Duodenal mucosa (tissue), 2 donors: ENCODE results near the gene FCN3.

ENCODE experiments used
- H3K27ac ChIP-seq: one replicate; pipeline ENCODE4 v1.7.0; 2013; ENCODE audit warnings: low read depth, low read length
- H3K27me3 ChIP-seq, 2 donors: one replicate each; pipeline ENCODE4 v1.7.0; 2013; ENCODE audit warnings: low read length in 2 of 2, control low read depth in 1 of 2; ENCODE audit not compliant: insufficient read depth in 2 of 2, control insufficient read depth in 1 of 2
- H3K36me3 ChIP-seq, 2 donors: one replicate each; pipeline ENCODE4 v1.7.0; 2013; ENCODE audit warnings: low read length in 2 of 2, control low read depth in 1 of 2; ENCODE audit not compliant: insufficient read depth in 2 of 2, control insufficient read depth in 1 of 2
- H3K4me1 ChIP-seq, 2 donors: one replicate each; pipeline ENCODE4 v1.7.0; 2013; ENCODE audit warnings: low read length in 2 of 2, control low read depth in 1 of 2; ENCODE audit not compliant: insufficient read depth in 2 of 2, control insufficient read depth in 1 of 2
- H3K4me3 ChIP-seq, 2 donors: one replicate each; pipeline ENCODE4 v1.7.0; 2013; ENCODE audit warnings: low read length in 2 of 2, low read depth in 1 of 2
- H3K9ac ChIP-seq, 2 donors: one replicate each; pipeline ENCODE4 v1.7.0; 2013; ENCODE audit warnings: low read length in 2 of 2, low read depth in 1 of 2
- H3K9me3 ChIP-seq, 2 donors: one replicate each; pipeline ENCODE4 v1.7.0; 2013; ENCODE audit warnings: low read length in 2 of 2, control low read depth in 1 of 2; ENCODE audit not compliant: control insufficient read depth in 1 of 2

Gene FCN3

DNA sequence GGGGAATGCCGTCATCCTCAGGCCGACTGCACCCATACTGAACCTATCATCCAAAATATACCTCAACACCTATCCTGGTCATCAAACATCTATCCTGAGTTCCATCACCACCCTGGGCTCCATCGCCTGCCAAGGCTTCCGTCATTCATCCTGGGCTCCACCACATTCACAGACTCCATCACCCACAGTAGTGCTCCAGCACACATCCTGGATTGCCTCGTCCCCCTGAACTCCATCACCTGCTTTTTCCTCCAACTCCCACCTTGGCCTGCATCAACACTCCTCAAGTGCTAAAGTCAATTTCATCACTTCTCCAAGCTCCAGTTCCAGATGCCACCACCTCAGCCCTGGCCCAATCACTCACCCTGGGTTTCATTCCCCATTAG is 15.7 kb downstream of the FCN3 start:
- peaks cover 0 to 22% of the 10 kb centered on the region in 2 donors for H3K36me3 ChIP-seq
- H3K4me1 ChIP-seq, result peaks cover 15 to 17% of the 10 kb centered on the region in 2 donors
- H3K27ac ChIP-seq, result no peak overlapping the region
- H3K27me3 ChIP-seq, result no peaks in the 10 kb centered on the region
- no peak overlapping the region for H3K9ac ChIP-seq
- H3K9me3 ChIP-seq, result no peaks in the 10 kb centered on the region
- H3K4me3 ChIP-seq, result no peak overlapping the region

DNA sequence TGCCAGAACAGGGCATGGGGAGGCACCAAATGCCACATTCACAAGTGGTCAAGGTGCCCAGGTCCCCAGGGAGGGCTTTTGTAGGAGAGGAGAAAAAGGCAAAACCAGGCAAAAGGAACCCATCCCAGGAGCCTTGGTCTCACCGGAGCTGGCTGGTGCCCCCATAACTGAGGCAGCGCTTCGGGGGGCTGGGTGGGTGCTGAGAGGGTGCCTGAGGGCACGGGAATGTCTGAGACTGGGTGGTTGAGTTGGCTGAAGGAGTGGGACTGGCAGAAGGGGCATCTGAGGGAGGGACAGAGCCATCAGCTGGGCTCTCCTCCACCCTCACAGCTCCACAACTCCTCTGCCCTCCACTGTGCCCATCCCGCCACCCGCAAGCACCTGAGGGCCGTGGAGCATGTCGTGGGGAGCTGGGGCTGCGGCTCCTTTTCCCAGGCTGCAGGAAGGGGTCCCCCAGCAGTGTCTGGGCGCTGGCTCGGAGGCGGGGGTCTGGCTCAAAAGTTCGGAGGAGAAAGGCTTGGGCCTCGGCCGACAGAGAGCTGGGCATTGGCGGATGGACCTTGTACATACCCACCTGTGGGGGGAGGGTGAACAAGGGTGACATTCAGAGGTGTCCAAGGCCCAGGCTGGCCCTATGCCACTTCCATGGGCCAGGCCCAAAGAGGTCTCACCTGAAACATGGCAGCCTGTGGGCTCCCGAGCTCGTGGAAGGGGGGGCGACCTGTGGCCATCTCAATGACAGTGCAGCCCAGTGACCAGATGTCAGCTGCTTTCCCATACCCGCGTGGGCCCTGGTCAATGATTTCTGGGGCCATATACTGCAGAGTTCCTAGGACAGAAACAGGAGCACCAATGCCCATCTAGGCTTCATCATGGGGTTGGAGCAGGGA is 16.3 kb downstream of the FCN3 start:
- Histone ChIP-seq H3K36me3 (peaks cover 0 to 20% of the 10 kb centered on the region in 2 donors), H3K4me3 (no peak overlapping the region), H3K27ac (no peak overlapping the region), H3K9ac (no peak overlapping the region), H3K27me3 (no peaks in the 10 kb centered on the region), H3K4me1 (peaks cover 15 to 17% of the 10 kb centered on the region in 2 donors), H3K9me3 (no peaks in the 10 kb centered on the region)

DNA sequence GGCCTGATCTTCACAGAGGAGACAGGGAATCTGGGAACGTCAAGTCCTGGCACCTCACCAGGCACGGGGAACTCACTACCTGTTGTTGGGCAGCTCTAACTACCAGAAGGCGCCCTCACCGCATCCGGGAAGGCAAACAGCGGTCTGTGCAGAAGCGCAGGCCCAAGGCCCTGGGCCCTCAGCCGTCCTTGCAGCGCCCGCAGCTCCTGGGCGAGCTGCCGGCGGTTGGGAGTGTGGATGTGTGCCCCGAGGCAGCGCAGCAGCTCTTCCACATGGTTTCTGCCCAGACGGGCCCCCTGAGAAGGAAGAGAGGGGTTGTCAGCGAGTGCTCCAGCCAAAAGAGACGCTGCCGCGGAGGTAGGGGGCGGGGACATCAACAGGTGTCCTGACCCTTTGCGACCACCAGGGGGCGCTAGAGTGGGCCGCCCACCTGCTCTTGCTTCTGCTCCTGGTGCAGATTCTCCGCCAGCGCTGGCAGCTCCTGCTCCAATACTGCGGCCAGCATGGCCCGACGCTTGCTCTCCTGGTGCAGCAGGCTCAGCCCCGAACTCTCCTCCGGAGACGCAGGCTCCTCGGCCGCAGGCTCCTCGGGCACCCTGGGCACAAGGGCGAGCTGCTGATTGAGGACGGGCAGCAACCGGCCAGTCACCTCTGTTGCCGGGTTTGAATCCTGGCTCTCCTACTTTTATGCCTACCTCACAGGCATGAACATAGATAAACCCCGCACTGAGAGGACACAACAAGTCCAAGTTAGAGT is 17.2 kb downstream of the FCN3 start:
- peaks cover 15 to 17% of the 10 kb centered on the region in 2 donors for H3K4me1 ChIP-seq
- H3K9ac ChIP-seq, result peak overlapping the region in 1 of 2 donors; percentile 60
- no peak overlapping the region for H3K27ac ChIP-seq
- H3K9me3 ChIP-seq, result no peaks in the 10 kb centered on the region
- H3K4me3 ChIP-seq, result peak overlapping the region; percentile 66 to 67
- H3K27me3 ChIP-seq, result no peaks in the 10 kb centered on the region
- peaks cover 0 to 20% of the 10 kb centered on the region in 2 donors for H3K36me3 ChIP-seq

DNA sequence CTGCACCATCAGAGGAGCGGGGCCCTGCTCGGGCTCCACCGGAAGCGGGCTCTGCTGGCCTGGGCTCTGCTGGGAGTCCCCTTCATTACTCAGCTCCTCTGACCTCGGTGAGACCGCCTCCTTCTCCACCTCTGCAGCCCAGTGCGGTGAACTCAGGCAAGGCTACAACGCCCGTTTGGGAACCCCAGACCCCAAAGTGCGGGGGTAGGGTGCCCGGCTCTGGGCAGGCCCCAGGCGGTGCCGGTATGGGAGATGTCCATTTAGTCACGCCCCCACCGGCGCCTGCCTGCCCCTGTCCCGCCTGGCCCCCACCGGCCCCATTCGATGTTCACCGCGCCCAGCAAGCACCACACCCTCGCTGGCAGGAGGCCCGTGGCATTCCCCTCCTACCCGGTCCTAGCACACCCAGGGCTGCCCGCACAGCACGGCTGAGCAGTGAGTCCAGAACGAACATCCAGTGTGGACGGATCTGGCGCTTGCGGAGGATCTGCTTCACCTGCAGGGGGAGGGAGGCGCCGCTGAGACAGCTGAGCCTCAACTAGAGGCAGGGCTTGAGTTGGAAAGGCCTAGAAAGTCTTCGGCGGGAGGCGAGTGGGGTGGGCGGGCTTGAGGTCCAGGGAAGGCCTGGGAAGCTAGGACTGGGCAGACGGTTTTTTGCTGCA is 17.9 kb downstream of the FCN3 start:
- Histone ChIP-seq H3K9ac (peak overlapping the region in 1 of 2 donors; percentile 60), H3K4me3 (peak overlapping the region; percentile 66 to 67), H3K27ac (no peak overlapping the region), H3K36me3 (peaks cover 0 to 15% of the 10 kb centered on the region in 2 donors), H3K9me3 (no peaks in the 10 kb centered on the region), H3K4me1 (peaks cover 15 to 17% of the 10 kb centered on the region in 2 donors), H3K27me3 (no peaks in the 10 kb centered on the region)

DNA sequence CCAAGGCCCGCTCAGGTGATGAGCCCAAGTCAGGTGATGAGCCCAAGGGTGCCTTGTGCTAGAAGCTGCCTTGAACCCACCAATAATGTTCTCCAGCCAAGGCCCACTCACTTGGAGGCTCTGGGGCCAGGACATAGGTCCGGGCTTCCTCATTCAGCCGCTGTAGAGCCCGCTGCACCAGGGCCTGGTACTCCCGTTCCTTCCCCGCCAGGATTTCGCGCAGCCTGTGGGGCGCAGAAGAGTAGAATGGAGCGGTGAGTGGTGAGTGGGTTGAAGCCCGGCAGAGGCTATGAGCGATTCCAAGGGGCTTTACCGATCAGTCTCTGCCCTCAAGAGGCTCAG is 18.4 kb downstream of the FCN3 start:
- Histone ChIP-seq H3K27ac (no peak overlapping the region), H3K27me3 (no peaks in the 10 kb centered on the region), H3K9me3 (no peaks in the 10 kb centered on the region), H3K4me3 (peak overlapping the region in 1 of 2 donors; percentile 16), H3K9ac (no peak overlapping the region), H3K4me1 (peaks cover 15 to 22% of the 10 kb centered on the region in 2 donors), H3K36me3 (peaks cover 0 to 13% of the 10 kb centered on the region in 2 donors)

DNA sequence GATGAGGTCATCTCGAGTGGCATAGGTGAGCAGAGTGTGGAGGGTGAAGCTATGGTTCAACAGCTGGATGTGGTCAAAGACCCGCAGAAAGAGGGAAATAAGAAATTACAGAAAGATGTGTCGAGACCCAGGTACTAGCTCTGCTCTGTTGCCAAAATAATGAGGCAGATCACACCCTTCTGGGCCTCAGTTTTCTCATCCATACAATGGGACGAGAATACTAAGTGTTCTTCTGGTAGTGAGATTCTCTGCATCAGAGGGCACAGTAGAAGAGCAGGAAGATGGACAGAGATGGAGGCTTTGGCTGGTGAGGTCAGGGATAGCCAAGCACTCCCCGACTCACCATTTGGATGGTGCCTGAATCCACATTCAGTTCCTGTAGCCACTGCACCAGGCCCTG is 18.9 kb downstream of the FCN3 start:
- Histone ChIP-seq H3K36me3 (peaks cover 0 to 11% of the 10 kb centered on the region in 2 donors), H3K9me3 (no peaks in the 10 kb centered on the region), H3K4me1 (peaks cover 19 to 27% of the 10 kb centered on the region in 2 donors), H3K4me3 (no peak overlapping the region), H3K27ac (no peak overlapping the region), H3K9ac (no peak overlapping the region), H3K27me3 (no peaks in the 10 kb centered on the region)

DNA sequence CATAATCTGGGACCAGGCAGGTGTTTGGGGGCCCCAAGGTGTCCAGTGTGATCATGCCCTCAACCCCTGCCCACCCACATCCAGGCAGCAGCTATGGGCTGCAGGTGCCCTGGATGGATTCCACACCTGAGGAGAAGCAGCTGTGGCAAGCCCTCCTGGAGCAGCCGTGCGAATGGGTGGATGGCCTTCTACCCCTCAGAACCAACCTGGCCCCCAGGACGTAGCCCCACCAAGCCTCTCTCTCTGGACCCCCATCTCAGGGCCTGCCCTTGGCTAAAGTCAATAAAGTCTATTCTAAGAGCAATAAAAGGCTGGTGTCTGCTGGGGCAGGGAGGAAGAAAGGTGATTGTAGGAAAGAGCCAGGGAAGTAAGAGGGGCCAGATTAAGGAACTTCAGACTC is 21.0 kb downstream of the FCN3 start:
- Histone ChIP-seq H3K27ac (no peak overlapping the region), H3K36me3 (peaks cover 0 to 11% of the 10 kb centered on the region in 2 donors), H3K4me3 (no peak overlapping the region), H3K27me3 (peaks cover 0 to 4% of the 10 kb centered on the region in 2 donors), H3K9me3 (no peaks in the 10 kb centered on the region), H3K4me1 (peaks cover 27 to 36% of the 10 kb centered on the region in 2 donors), H3K9ac (no peak overlapping the region)

DNA sequence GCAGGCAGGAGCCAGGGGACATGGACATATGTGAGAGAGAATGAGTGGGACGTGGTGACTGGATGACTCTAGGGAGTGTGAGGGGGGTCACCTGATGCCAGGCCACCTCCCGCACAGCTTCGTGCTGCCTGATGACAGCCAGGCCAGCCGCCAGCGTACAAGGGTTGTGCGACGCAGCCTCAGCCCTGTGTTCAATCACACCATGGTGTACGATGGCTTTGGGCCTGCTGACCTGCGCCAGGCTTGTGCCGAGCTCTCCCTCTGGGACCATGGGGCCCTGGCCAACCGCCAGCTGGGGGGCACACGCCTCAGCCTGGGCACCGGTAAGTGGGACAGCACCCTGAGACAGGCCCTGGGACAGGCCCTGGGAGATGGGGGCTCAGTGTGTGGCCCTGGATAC is 21.5 kb downstream of the FCN3 start:
- H3K4me3 ChIP-seq, result no peak overlapping the region
- H3K27ac ChIP-seq, result no peak overlapping the region
- H3K9ac ChIP-seq, result no peak overlapping the region
- H3K36me3 ChIP-seq, result peaks cover 0 to 11% of the 10 kb centered on the region in 2 donors
- peaks cover 0 to 4% of the 10 kb centered on the region in 2 donors for H3K27me3 ChIP-seq
- H3K4me1 ChIP-seq, result peaks cover 27 to 36% of the 10 kb centered on the region in 2 donors
- no peaks in the 10 kb centered on the region for H3K9me3 ChIP-seq

DNA sequence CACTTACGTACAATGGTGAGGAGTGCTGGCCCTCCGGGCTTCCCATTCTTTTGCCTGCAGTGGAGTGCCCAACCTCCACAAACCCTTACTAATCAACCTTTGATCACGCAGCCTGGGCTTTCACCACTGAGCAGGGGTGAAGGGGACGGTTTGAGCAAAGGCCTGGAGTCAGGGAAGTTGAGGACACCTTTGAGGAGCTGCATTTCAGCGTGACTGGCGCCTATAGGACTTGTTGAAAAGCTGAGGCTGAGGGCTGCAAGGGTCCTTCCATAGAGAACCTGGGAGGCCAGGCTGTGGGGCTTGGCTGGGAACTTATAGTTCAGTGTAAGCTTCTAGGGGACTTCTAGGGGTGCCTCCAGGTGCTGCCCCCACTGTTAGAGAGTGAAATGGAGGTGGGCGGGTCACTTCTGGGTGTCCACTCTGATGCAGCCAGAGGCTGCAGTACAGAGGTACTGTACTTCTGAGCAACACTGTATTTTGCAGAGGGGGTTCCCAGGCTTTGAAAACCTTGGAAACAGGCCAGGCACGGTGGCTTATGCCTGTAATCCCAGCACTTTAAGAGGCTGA is 23.0 kb downstream of the FCN3 start:
- Histone ChIP-seq H3K9ac (peak overlapping the region in 1 of 2 donors; percentile 43), H3K36me3 (peaks cover 0 to 11% of the 10 kb centered on the region in 2 donors), H3K4me3 (peak overlapping the region; percentile 30 to 54), H3K27me3 (peaks cover 0 to 4% of the 10 kb centered on the region in 2 donors), H3K27ac (no peak overlapping the region), H3K9me3 (no peaks in the 10 kb centered on the region), H3K4me1 (peaks cover 19 to 25% of the 10 kb centered on the region in 2 donors)
